Upper lobe of left lung (tissue), 6 donors: ENCODE data around the gene TTC9C. TPM values are rescaled to one million over a fixed set of nuclear protein-coding genes. Genes with fewer than 3 reads are reported as not detected.

ENCODE experiments used
- ATAC-seq, 2 donors: fragments of 200-7000 bp; cut with Tn5 transposase; one replicate each; pipeline ENCODE4 v1.9.1; 2022; ENCODE audit warnings: mild to moderate bottlenecking in 2 of 2, moderate library complexity in 2 of 2; ENCODE audit not compliant: low FRiP score in 2 of 2
- DNase-seq, 2 donors: peaks; one replicate each; pipeline ENCODE4 v3.0.0-alpha.2; 2019 to 2020
- H3K27ac ChIP-seq, 4 donors: fragments of 200-600 bp; sonication (generic); one replicate each; pipeline ENCODE4 v1.5.1; 2016 to 2019
- H3K27me3 ChIP-seq, 4 donors: fragments of 200-600 bp; sonication (generic); one replicate each; pipeline ENCODE4 v1.5.1; 2017 to 2019
- H3K36me3 ChIP-seq, 4 donors: fragments of 200-600 bp; sonication (generic); one replicate each; pipeline ENCODE4 v1.5.1; 2016 to 2019
- H3K4me1 ChIP-seq, 4 donors: fragments of 200-600 bp; sonication (generic); one replicate each; pipeline ENCODE4 v1.5.1; 2018 to 2019
- H3K4me3 ChIP-seq, 4 donors: fragments of 200-600 bp; sonication (generic); one replicate each; pipeline ENCODE4 v1.5.1; 2017 to 2019; ENCODE audit warnings: mild to moderate bottlenecking in 2 of 4, moderate library complexity in 1 of 4
- H3K9me3 ChIP-seq, 4 donors: fragments of 200-600 bp; sonication (generic); one replicate each; pipeline ENCODE4 v1.5.1; 2018 to 2019
- EP300 ChIP-seq, 4 donors: sonication (generic); formaldehyde crosslinking; IDR thresholded peaks; one replicate each; pipeline ENCODE4 v1.5.1; 2017; ENCODE audit warnings: antibody characterized with exemption in 4 of 4, control low read depth in 2 of 4
- POLR2A ChIP-seq, 4 donors: fragments of 450-650 bp; IDR thresholded peaks; one replicate each; pipeline ENCODE4 v1.5.1; 2016 to 2017; ENCODE audit warnings: antibody characterized with exemption in 4 of 4, mild to moderate bottlenecking in 2 of 4
- POLR2AphosphoS5 ChIP-seq, 2 donors: sonication (generic); formaldehyde crosslinking; IDR thresholded peaks; one replicate each; pipeline ENCODE4 v1.5.1; 2017; ENCODE audit warnings: antibody characterized with exemption in 2 of 2
- WGBS, 2 donors: methylation state at CpG; one replicate each; pipeline ENCODE4 v1.1.5; 2017 to 2018; 5-methylcytosine and 5-hydroxymethylcytosine counted together
- total RNA-seq, 6 donors: library from RNA; depleted of rRNA in 4 of 6; stranded (reverse); fragments of >200 nt in 4 of 6; gene quantifications; one replicate each; pipeline versions ENCODE4 v1.1.0 to v1.2.1, GENCODE V29; 2016 to 2021
- TF ChIP-seq, protein P1 (sequence below), 6 experiments: fragments of 450-650 bp in 4 of 6; fragments of 200-600 bp in 2 of 6; sonication (generic) in 2 of 6; IDR thresholded peaks; one replicate each; pipeline ENCODE4 v1.5.1; 2016 to 2019; ENCODE audit warnings: antibody characterized with exemption in 6 of 6
- donor health status: DM: no; HTN: no; CAD: no; lungs with moderate emphysema.
- donor health status: DM: no; HTN: yes; CAD: no; lungs with severe emphysema.

The TTC9C gene
- total RNA-seq, 6 donors from 2014 or later = 18.9 to 31.5 (median 28.6) TPM

DNA sequence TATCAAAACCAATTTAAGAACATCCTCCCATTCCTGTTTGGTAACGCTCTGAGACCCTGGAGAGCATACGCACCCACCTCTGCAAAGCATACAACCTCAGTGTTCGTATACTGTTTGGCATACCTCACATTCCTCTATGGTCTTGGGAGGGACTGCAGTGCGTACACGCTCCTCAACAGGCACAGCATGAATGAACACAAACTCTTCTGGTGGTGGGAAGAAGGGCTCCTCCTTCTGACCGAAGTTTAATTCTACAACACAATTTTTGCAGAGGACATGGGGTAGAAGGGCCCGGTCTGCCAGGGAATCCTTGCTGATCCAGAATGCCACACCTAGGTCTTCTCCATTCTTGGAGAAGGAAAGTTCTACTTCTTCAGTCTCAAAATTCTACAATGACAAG, 6.3 kb upstream of the TTC9C start:
- H3K4me3 ChIP-seq = no peak overlapping the region
- TF ChIP-seq POLR2AphosphoS5 (IDR thresholded peaks at IDR 0.05) (no peak), EP300 (IDR thresholded peaks at IDR 0.05) (no peak), POLR2A (IDR thresholded peaks at IDR 0.05) (no peak)
- TF ChIP-seq, protein P1, sequence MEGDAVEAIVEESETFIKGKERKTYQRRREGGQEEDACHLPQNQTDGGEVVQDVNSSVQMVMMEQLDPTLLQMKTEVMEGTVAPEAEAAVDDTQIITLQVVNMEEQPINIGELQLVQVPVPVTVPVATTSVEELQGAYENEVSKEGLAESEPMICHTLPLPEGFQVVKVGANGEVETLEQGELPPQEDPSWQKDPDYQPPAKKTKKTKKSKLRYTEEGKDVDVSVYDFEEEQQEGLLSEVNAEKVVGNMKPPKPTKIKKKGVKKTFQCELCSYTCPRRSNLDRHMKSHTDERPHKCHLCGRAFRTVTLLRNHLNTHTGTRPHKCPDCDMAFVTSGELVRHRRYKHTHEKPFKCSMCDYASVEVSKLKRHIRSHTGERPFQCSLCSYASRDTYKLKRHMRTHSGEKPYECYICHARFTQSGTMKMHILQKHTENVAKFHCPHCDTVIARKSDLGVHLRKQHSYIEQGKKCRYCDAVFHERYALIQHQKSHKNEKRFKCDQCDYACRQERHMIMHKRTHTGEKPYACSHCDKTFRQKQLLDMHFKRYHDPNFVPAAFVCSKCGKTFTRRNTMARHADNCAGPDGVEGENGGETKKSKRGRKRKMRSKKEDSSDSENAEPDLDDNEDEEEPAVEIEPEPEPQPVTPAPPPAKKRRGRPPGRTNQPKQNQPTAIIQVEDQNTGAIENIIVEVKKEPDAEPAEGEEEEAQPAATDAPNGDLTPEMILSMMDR (IDR thresholded peaks at IDR 0.05) = no peak
- no peak for ATAC-seq
- H3K27ac ChIP-seq = peak overlapping the region in 1 of 4 donors; percentile 30
- H3K4me1 ChIP-seq = peaks cover 26 to 32% (median 27%) of the 10 kb centered on the region in 4 donors
- peaks cover 64 to 79% (median 66%) of the 10 kb centered on the region in 4 donors for H3K36me3 ChIP-seq
- H3K27me3 ChIP-seq = no peaks in the 10 kb centered on the region
- WGBS, 2 donors = 73 to 77% methylated on average over 6 to 7 of the region's 7 CpGs
- no peaks in the 10 kb centered on the region for H3K9me3 ChIP-seq
- no peak for DNase-seq

DNA sequence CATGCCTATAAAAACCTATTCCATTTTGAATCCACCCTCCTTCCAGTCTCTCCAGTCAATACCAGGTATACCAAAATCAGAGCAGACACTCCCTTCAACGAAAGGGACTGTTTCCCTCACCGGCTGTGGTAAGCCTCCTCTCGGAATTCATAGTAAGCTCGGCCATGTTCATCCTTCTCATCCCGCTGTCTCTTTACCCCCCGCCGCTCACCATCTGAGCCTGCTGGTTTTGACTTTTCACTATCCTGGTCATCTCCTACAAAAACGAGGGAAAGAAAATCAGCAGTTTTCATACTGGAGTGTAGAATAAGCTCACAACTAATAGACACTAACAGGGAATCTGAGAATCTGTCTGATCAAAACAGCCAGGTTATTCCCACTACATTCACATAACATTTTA, 4.1 kb upstream of the TTC9C start:
- peak overlapping the region in 1 of 4 donors; percentile 98 for H3K4me3 ChIP-seq
- DNase-seq (no peak), ATAC-seq (no peak)
- H3K4me1 ChIP-seq = peaks cover 26 to 36% (median 28%) of the 10 kb centered on the region in 4 donors
- H3K27ac ChIP-seq = peak overlapping the region in 2 of 4 donors; percentile 15 to 95
- H3K27me3 ChIP-seq = no peaks in the 10 kb centered on the region
- TF ChIP-seq, protein P1 (IDR thresholded peaks at IDR 0.05) = no peak
- TF ChIP-seq POLR2A (IDR thresholded peaks at IDR 0.05) (no peak), POLR2AphosphoS5 (IDR thresholded peaks at IDR 0.05) (no peak), EP300 (IDR thresholded peaks at IDR 0.05) (no peak)
- peaks cover 44 to 57% (median 44%) of the 10 kb centered on the region in 4 donors for H3K36me3 ChIP-seq
- no peaks in the 10 kb centered on the region for H3K9me3 ChIP-seq
- WGBS, 2 donors = 59 to 67% methylated on average over 8 of the region's 8 CpGs

GRCh38 chr11:62725646-62726045, 2.6 kb upstream of the TTC9C start:
- 1% methylated on average over 7 of the region's 7 CpGs for WGBS, 2 donors
- DNase-seq (no peak), ATAC-seq (no peak)
- no peak for TF ChIP-seq EP300 (IDR thresholded peaks at IDR 0.05)
- TF ChIP-seq POLR2AphosphoS5 (IDR thresholded peaks at IDR 0.05) = no peak
- no peak for TF ChIP-seq POLR2A (IDR thresholded peaks at IDR 0.05)
- TF ChIP-seq, protein P1 (IDR thresholded peaks at IDR 0.05) = no peak
- H3K36me3 ChIP-seq = peaks cover 29 to 43% (median 32%) of the 10 kb centered on the region in 4 donors
- no peaks in the 10 kb centered on the region for H3K9me3 ChIP-seq
- H3K27ac ChIP-seq = peak overlapping the region; percentile 86 to 95 (median 93)
- H3K4me3 ChIP-seq = peak overlapping the region; percentile 84 to 100 (median 98)
- H3K27me3 ChIP-seq = no peaks in the 10 kb centered on the region
- H3K4me1 ChIP-seq = peaks cover 39 to 51% (median 42%) of the 10 kb centered on the region in 4 donors

- ATAC-seq = no peak
- Histone ChIP-seq H3K4me1 (peaks cover 41 to 58% (median 46%) of the 10 kb centered on the region in 4 donors), H3K36me3 (peaks cover 22 to 43% (median 27%) of the 10 kb centered on the region in 4 donors), H3K27ac (peak overlapping the region; percentile 86 to 95 (median 93)), H3K9me3 (no peaks in the 10 kb centered on the region), H3K4me3 (peak overlapping the region; percentile 84 to 100 (median 98)), H3K27me3 (no peaks in the 10 kb centered on the region)
- DNase-seq = no peak
- 0 to 1% methylated on average over 30 to 46 of the region's 51 CpGs for WGBS, 2 donors
- TF ChIP-seq POLR2AphosphoS5 (IDR thresholded peaks at IDR 0.05) = no peak
- no peak for TF ChIP-seq EP300 (IDR thresholded peaks at IDR 0.05)
- TF ChIP-seq POLR2A (IDR thresholded peaks at IDR 0.05) = no peak
- TF ChIP-seq, protein P1 (IDR thresholded peaks at IDR 0.05) = peak in 1 of 6 experiments; percentile 3
Observed at GRCh38 chr11:62726156-62726914, 2.0 kb upstream of the TTC9C start.
